IMR-90 (cell line): Measurements from ENCODE around the gene IFI44. TPM values are rescaled to one million over a fixed set of nuclear protein-coding genes. Genes with fewer than 3 reads are reported as not detected.

Experiments
- ATAC-seq: fragments of 200-7000 bp; cut with Tn5 transposase; 2 replicates; pipeline ENCODE4 v1.9.1; 2020; ENCODE audit warnings: low read depth, mild to moderate bottlenecking, moderate library complexity
- BruUV-seq: library from RNA; stranded (reverse); fragments of 400-500 nt; replicated peaks from 2 replicates; lab custom pipeline; 2021; lab: Mats Ljungman, UMichigan
- CTCF ChIA-PET: fragments of 300-600 bp; formaldehyde crosslinking; extraction: SDS; loops from one replicate; lab custom pipeline; 2021; ENCODE audit warnings: antibody characterized with exemption; lab: Yijun Ruan, JAX
- POLR2A ChIA-PET: fragments of 300-600 bp; sonication (Branson Sonifier 250); formaldehyde crosslinking; loops from one replicate; lab custom pipeline; 2022; ENCODE audit warnings: antibody characterized with exemption; ENCODE audit not compliant: unreplicated experiment; lab: Charles Lee
- DNase-seq: peaks from one replicate; pipeline ENCODE4 v3.0.0; 2013
- H2AFZ ChIP-seq: replicated peaks from 2 replicates; pipeline ENCODE3; 2013; ENCODE audit warnings: low read length, mild to moderate bottlenecking; ENCODE audit not compliant: poor library complexity
- H2AK5ac ChIP-seq: 2 replicates; pipeline ENCODE4 v1.6.1; 2013; ENCODE audit warnings: low read depth, low read length, inconsistent platforms
- H2AK9ac ChIP-seq: replicated peaks from 2 replicates; pipeline ENCODE3; 2013; ENCODE audit warnings: mild to moderate bottlenecking, low read depth, low read length, moderate library complexity; ENCODE audit not compliant: poor library complexity
- H2BK120ac ChIP-seq: 2 replicates; pipeline ENCODE4 v1.6.1; 2013; ENCODE audit warnings: low read depth, low read length, inconsistent platforms
- H2BK15ac ChIP-seq: 3 replicates; pipeline ENCODE4 v1.6.1; 2013; ENCODE audit warnings: low read depth, low read length, inconsistent platforms
- H2BK20ac ChIP-seq: 2 replicates; pipeline ENCODE4 v1.6.1; 2013; ENCODE audit warnings: low read depth, mild to moderate bottlenecking, inconsistent platforms, low read length, moderate library complexity
- H2BK5ac ChIP-seq: 2 replicates; pipeline ENCODE4 v1.6.1; 2013; ENCODE audit warnings: mild to moderate bottlenecking, low read depth, low read length, inconsistent platforms; ENCODE audit not compliant: poor library complexity, severe bottlenecking
- H3K14ac ChIP-seq: replicated peaks from 2 replicates; pipeline ENCODE4 v1.6.1; 2013; ENCODE audit warnings: low read depth, low read length, inconsistent platforms
- H3K18ac ChIP-seq: 2 replicates; pipeline ENCODE4 v1.6.1; 2013; ENCODE audit warnings: low read depth, low read length, control low read depth
- H3K23ac ChIP-seq: 2 replicates; pipeline ENCODE4 v1.6.1; 2013; ENCODE audit warnings: low read depth, low read length, inconsistent platforms
- H3K27ac ChIP-seq: 2 replicates; pipeline ENCODE4 v1.5.1; 2013; ENCODE audit warnings: mild to moderate bottlenecking, control low read depth, low read length; ENCODE audit not compliant: insufficient read depth
- H3K27me3 ChIP-seq: 2 replicates; pipeline ENCODE4 v1.6.1; 2013; ENCODE audit warnings: low read length; ENCODE audit not compliant: control insufficient read depth, insufficient read depth
- H3K36me3 ChIP-seq: 2 replicates; pipeline ENCODE4 v1.6.1; 2013; ENCODE audit warnings: low read length, mixed read lengths; ENCODE audit not compliant: control insufficient read depth, insufficient read depth
- H3K4ac ChIP-seq: 2 replicates; pipeline ENCODE4 v1.6.1; 2013; ENCODE audit warnings: low read depth, low read length, inconsistent platforms
- H3K4me1 ChIP-seq: 2 replicates; pipeline ENCODE4 v1.6.1; 2013; ENCODE audit warnings: low read length, mixed read lengths; ENCODE audit not compliant: control insufficient read depth, insufficient read depth
- H3K4me2 ChIP-seq: 2 replicates; pipeline ENCODE4 v1.6.1; 2013; ENCODE audit warnings: low read depth, mild to moderate bottlenecking, control low read depth, low read length, moderate library complexity
- H3K4me3 ChIP-seq: 2 replicates; pipeline ENCODE4 v1.5.1; 2013; ENCODE audit warnings: low read depth, mild to moderate bottlenecking, control low read depth, low read length, moderate library complexity; ENCODE audit not compliant: insufficient read depth
- H3K56ac ChIP-seq: 2 replicates; pipeline ENCODE4 v1.6.1; 2013; ENCODE audit warnings: low read length, inconsistent platforms; ENCODE audit not compliant: insufficient read depth; ENCODE audit errors: extremely low read depth
- H3K79me1 ChIP-seq, 2 experiments: 2 replicates each; pipeline ENCODE4 v1.6.1; 2013; ENCODE audit warnings: low read length in 2 of 2, inconsistent platforms in 1 of 2, low read depth in 1 of 2
- H3K9ac ChIP-seq: 2 replicates; pipeline ENCODE4 v1.6.1; 2013; ENCODE audit warnings: low read depth, low read length, control low read depth
- H3K9me1 ChIP-seq: 2 replicates; pipeline ENCODE4 v1.6.1; 2013; ENCODE audit warnings: low read length, inconsistent platforms; ENCODE audit not compliant: insufficient read depth
- H3K9me3 ChIP-seq: 2 replicates; pipeline ENCODE4 v1.6.1; 2013; ENCODE audit warnings: low read length; ENCODE audit not compliant: control insufficient read depth, insufficient read depth
- H4K20me1 ChIP-seq: 2 replicates; pipeline ENCODE4 v1.6.1; 2013; ENCODE audit warnings: low read length, inconsistent platforms; ENCODE audit not compliant: insufficient read depth
- H4K5ac ChIP-seq: 2 replicates; pipeline ENCODE4 v1.6.1; 2013; ENCODE audit warnings: mild to moderate bottlenecking, low read depth, low read length, control low read depth
- H4K8ac ChIP-seq, 2 experiments: 2 replicates each; pipeline ENCODE4 v1.6.1; 2013; ENCODE audit warnings: low read depth in 2 of 2, low read length in 2 of 2, control low read depth in 1 of 2, inconsistent platforms in 1 of 2
- H4K91ac ChIP-seq: 2 replicates; pipeline ENCODE4 v1.6.1; 2013; ENCODE audit warnings: low read depth, low read length, inconsistent platforms; ENCODE audit not compliant: insufficient read depth
- CEBPB ChIP-seq: IDR thresholded peaks from 2 replicates; pipeline ENCODE4 v1.6.1; 2012; ENCODE audit warnings: low read depth, low read length, improper control_type of control experiment
- CTCF ChIP-seq: conservative IDR thresholded peaks from 2 replicates; pipeline ENCODE4 v1.5.1; 2012; ENCODE audit warnings: mild to moderate bottlenecking, low read depth, low read length, improper control_type of control experiment
- MAFK ChIP-seq: IDR thresholded peaks from 2 replicates; pipeline ENCODE4 v1.6.1; 2012; ENCODE audit warnings: low read depth, low read length, improper control_type of control experiment
- WGBS, 2 experiments: methylation state at CpG; one replicate each; pipeline versions ENCODE4 v1.1.5 to v1.1.7; 2013; ENCODE audit warnings: missing lambda C conversion rate in 2 of 2; ENCODE audit not compliant: insufficient read length in 1 of 2; ENCODE audit errors: extremely low coverage in 2 of 2; 5-methylcytosine and 5-hydroxymethylcytosine counted together
- dilution Hi-C: fragments of 300-500 bp; cut with HindIII; formaldehyde crosslinking; loops from one replicate; pipeline ENCODE4 v1.14.3; 2018; ENCODE audit warnings: low sequenced_read_pairs; ENCODE audit not compliant: unreplicated experiment
- in situ Hi-C: fragments of 300-500 bp; cut with MboI; formaldehyde crosslinking; loops from 3 replicates; pipeline ENCODE4 v1.14.3; 2019; ENCODE audit warnings: low sequenced_read_pairs, inconsistent platforms, mixed read lengths
- intact Hi-C: fragments of 100-400 bp; cut with micrococcal nuclease; formaldehyde crosslinking; loops from 2 replicates; pipeline ENCODE4 v1.10.0; 2022
- polyA plus RNA-seq, 3 experiments: library from polyadenylated mRNA; depleted of rRNA; stranded (reverse); fragments of >200 nt; gene quantifications; 2 replicates each; pipeline ENCODE4 v1.2.3, GENCODE V29; 2012; ENCODE audit warnings: low replicate concordance in 1 of 3
- total RNA-seq: library from RNA; depleted of rRNA; stranded (reverse); fragments of >200 nt; gene quantifications from 2 replicates; pipeline ENCODE4 v1.2.3, GENCODE V29; 2012

The IFI44 gene
- total and polyA plus RNA-seq, 2 of the 4 experiments (the other 2 are of a cell fraction), result 2.2 to 2.7 TPM

GRCh38 chr1:78677788-78678187 lies 28.2 kb downstream of the IFI44 start:
- no peaks in the 10 kb centered on the region for H3K9me1 ChIP-seq
- no peak overlapping the region for H4K91ac ChIP-seq
- no peak overlapping the region for H2BK20ac ChIP-seq
- H2BK5ac ChIP-seq, result no peak overlapping the region
- CTCF ChIA-PET, result interaction anchor here (2.3 kb wide), 1 partner anchor 60 kb away, joined by 7 read pairs; no protein-coding TSS in a partner anchor
- no CpG with 5 or more reads among the region's 3 CpGs for WGBS, 2 experiments
- H4K8ac ChIP-seq, result no peak overlapping the region
- POLR2A ChIA-PET, result no interaction called here
- H4K20me1 ChIP-seq, result no peaks in the 10 kb centered on the region
- in situ Hi-C loops, result no loop called here
- no peak overlapping the region for H2BK120ac ChIP-seq
- dilution Hi-C loops, result no loop called here
- TF ChIP-seq CTCF (no peak), MAFK (no peak), CEBPB (peak; percentile 56; the same call in 1 of the 2 replicates)
- H3K18ac ChIP-seq, result no peak overlapping the region
- H3K4me1 ChIP-seq, result no peaks in the 10 kb centered on the region
- H3K27ac ChIP-seq, result no peak overlapping the region
- no peaks in the 10 kb centered on the region for H3K9me3 ChIP-seq
- H2AK5ac ChIP-seq, result no peak overlapping the region
- no peak overlapping the region for H4K5ac ChIP-seq
- no peak overlapping the region for H3K56ac ChIP-seq
- H3K14ac ChIP-seq, result no peak overlapping the region
- ATAC-seq, result no peak
- no peaks in the 10 kb centered on the region for H3K27me3 ChIP-seq
- no peak overlapping the region for H2AK9ac ChIP-seq
- no peak overlapping the region for H3K9ac ChIP-seq
- H3K79me1 ChIP-seq, result no peaks in the 10 kb centered on the region
- H3K4me3 ChIP-seq, result no peak overlapping the region
- no peak for DNase-seq
- H3K36me3 ChIP-seq, result no peaks in the 10 kb centered on the region
- BruUV-seq, result no TSS peak
- no peak overlapping the region for H3K4me2 ChIP-seq
- H2AFZ ChIP-seq, result no peak overlapping the region
- H3K23ac ChIP-seq, result no peak overlapping the region
- no peak overlapping the region for H3K4ac ChIP-seq
- intact Hi-C loops, result no loop called here
- H2BK15ac ChIP-seq, result no peak overlapping the region
